Fibroblast of skin of abdomen (primary cell): ENCODE measurements around the gene FRK.
"Not testable (repeated sequence)": the region's sequence is repeated elsewhere in the genome, so short reads cannot be mapped to it uniquely, and the experiment has no call there.

Experiments
- DNase-seq: peaks from one replicate; pipeline ENCODE4 v3.0.0-alpha.2; 2013

The FRK gene

DNA sequence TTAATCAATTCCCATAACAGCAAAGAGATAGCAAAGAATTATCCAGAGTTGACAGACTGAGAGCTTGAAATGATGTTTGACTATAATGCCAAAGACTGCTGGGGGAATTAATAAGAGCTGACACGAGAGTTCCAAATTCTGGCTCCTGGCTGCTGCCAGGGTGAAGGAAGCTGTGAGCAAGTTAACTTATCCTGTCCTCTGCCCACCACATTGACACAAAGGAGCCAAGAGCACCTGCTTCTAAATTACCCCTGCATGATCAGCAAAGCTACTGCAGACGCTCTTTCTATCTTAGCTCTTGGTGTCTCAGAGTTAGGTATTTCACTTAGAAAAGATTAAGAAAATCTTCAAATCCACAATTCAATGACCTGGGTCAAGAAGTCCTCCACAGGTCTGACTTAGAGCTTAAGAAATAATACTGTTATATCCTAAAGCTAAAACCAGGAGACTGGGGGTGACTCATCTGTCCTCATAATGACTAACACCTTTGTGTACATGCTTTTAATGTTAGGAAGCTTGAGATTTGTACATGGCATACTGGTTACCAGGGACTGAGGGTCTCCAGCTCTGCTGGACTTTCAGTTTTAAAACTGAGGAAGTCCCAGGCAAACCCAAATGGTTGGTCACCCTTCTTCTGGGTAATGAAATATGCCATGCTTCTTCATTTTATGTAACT is 13.2 kb upstream of the FRK start:
- DNase-seq: peak; percentile 35

DNA sequence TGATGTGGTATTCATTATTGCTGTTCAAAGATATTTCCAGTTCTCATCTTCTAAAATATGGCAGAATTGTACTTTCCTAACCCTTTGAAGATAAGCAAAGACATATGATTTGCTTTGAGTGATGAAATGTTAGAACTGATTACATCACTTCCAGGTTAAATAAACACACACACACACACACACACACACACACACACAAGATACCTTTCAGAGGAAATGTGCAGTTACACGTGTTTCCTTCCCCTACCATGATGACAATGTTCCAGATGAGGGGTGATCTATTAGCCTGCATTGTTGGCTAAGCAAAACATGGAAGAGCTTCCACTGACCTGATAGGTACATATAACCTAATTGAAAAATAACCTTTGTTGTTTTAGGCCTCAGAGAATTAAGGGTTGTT is 11.7 kb upstream of the FRK start:
- DNase-seq: no peak

GRCh38 chr6:116070616-116071389 is 10.1 kb upstream of the FRK start:
- no peak for DNase-seq

DNA sequence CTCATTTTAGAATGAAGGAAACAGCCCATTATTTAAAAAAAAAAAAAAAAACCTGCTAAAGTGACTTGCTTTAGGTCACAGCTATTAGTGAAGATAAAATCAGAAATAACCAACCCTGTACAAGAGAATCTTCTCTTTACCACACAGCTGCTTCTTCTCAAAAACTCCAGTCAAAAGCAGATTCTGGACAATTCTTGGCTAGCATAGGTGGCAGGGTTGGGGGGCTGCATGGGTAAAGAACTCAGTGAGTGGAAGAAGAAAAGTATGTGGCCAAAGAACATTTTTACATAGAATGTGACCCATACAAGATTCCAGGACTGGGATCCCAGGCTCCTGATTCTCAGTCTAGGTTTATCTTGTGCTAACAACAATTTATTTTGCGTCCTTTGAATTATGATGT is 9.4 kb upstream of the FRK start:
- DNase-seq: no peak

DNA sequence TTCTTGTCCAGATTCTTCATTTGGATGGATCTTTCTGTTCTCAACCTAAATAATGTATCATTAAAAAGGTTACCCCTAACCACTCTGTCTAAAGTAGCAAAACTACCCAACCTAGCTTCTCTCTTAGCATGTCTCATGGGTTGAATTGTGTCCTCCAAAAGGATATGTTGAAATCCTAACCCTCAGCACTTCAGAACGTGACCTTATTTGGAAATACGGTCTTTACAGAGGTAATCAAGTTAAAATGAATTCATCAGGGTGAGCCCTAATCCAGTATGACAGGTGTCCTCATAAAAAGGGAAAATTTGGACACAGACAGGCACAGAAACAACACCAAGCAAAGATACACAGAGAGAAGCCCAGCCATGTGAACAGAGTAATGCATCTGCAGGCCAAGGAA is 6.1 kb upstream of the FRK start:
- DNase-seq: no peak

DNA sequence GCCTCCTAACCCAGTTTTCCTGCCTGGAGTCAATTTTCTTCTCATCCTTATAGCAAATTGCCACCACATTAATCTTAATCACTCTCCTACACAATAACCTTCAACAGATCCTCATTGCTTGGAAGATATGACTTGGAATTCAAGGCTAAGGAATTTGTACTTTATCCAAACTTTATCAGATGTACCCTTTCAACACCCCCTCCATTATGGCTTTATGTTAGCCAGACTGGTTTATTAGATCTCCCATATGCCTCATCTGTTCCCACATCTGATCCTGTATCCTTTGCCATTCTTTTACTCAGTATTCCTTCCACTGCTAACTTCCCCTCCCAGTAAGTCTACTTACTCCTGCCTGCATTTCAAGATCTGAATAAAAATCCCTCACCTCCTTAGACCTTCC is 4.0 kb upstream of the FRK start:
- no peak for DNase-seq

GRCh38 chr6:116062496-116062895 is 1.8 kb upstream of the FRK start:
- no peak for DNase-seq

DNA sequence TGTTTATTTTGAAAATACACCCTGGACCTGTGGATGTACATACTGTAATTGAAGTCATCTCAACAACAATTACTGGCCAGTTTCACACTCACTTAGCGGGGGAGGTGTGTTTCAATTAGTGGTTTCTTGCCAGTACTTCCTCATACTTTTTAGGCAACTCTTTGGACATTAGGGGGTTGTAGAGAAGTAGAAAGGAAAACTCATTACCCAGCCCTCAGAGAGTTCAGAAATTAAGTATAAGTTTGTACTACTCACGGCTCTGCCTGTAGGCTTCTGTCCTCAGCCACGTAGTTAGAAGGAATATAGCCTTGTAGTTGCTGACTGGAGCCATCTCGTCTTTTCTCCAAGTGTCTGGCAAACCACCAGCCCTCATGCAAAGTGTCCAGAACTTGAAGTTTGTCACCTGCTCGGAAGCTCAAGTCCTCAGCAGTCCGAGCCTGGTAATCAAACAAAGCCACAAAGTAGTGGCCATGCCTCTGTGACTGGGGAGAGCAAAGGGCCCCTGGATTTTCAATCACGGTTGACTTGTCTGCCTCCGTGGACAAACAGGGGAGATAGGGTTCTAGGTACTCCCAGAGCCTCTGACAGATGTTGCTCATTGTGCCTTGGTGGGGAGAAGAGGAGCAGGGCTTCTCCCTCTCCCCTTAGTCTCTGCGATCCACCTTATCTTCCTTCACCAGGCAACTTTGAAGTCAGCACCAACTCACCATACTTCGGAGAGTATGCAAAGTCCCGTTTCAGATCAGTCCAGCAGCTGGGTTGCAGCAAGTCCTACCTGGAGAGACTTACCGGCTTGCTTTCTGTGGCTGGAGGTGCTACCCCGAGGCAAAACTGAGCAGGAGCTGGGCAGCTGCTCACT is 749 bp downstream of the FRK start:
- no peak for DNase-seq

GRCh38 chr6:116057766-116058165 is 2.9 kb downstream of the FRK start:
- no peak for DNase-seq

DNA sequence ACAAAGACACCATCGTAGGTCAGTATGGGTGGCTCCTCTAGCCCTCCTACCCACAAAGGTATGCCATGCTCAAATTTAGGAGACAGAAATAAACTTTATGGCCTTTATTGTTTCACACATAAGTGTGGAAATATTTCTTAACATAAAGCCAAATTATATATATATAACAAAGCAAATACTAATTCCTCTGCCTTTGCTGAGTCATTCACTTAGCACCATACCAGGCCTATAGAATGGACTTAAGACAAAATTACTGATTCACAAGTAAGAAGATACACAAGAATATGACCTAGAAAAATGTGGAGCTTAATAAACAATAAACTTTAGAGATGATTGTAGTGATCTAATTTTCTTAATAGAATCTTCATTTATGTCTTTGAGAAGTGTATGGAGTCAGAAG is 5.2 kb downstream of the FRK start:
- DNase-seq: no peak

GRCh38 chr6:116051244-116051643 is 9.4 kb downstream of the FRK start:
- DNase-seq: no peak

GRCh38 chr6:116050737-116051136 is 10.0 kb downstream of the FRK start:
- DNase-seq: no peak

- no peak for DNase-seq
Measured at GRCh38 chr6:116049321-116049720, 11.4 kb downstream of the FRK start.

DNA sequence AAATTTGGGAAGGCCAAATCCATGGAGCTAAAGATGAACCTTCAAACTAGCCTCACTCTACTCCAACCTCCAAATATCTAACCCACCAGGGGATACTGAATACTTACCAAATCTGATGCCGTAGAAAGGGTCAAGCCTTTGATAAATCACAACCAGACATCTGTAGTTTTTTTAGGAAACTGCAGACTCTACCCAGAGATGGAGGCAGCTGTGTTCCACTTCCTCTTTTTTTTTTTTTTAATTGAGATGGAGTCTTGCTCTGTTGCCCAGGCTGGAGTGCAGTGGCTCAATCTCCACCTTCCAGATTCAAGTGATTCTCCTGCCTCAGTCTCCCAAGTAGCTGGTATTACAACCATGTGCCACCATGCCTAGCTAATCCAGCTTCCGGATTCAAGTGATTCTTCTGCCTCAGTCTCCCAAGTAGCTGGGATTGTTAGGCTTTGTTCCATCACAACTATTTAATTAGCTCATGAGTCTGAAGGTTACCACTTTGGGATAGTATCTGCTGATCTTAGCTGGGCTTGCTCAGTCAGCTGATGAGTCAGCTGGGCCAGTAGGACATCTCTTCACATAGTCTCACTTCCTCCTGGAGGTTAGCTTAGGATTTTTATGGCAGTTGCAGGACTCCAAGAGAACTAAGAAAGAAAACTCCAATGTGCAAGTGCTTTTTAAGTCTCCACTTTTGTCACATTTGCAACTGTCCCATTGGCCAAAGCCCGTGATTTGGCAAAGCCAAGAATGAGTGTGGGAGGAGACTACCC is 13.3 kb downstream of the FRK start:
- DNase-seq: no peak

- DNase-seq: no peak
Measured at GRCh38 chr6:116046737-116047136, 14.0 kb downstream of the FRK start.

GRCh38 chr6:116046272-116046671 is 14.4 kb downstream of the FRK start:
- not testable (repeated sequence) for DNase-seq

DNA sequence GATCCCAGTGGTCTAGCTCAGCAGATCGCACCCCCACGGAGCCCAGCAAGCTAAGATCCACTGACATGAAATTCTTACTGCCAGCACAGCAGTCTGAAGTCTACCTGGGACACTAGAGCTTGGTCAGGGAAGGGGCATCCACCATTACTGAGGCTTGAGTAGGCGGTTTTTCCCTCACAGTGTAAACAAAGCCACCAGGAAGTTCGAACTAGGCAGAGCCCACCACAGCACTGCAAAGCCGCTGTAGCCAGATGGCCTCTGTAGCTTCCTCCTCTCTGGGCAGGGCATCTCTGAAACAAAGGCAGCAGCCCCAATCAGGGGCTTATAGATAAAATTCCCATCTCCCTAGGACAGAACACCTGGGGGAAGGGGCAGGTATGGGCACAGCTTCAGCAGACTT is 18.8 kb downstream of the FRK start:
- DNase-seq: no peak

DNA sequence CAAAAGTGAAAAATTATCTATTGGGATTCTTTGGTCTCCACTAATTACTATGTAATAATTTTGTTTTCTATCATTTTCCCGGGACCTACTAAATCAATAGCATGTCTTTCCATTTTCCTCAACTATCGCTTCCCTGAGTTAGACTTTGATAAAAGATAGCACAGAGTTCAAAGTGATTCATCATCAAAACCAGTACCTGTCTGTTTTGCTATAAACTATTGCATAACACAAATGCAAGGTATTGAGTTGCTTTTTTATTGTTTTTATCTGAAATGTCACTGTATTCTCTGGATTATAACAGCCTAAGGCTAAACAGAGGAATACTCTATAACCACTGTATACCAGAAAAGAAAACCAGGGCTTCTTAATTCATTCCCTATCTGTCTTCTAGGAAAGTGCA is 19.7 kb downstream of the FRK start:
- DNase-seq: no peak

GRCh38 chr6:116036885-116037284 is 23.8 kb downstream of the FRK start:
- DNase-seq: no peak

GRCh38 chr6:116036075-116036773 is 24.5 kb downstream of the FRK start:
- no peak for DNase-seq

DNA sequence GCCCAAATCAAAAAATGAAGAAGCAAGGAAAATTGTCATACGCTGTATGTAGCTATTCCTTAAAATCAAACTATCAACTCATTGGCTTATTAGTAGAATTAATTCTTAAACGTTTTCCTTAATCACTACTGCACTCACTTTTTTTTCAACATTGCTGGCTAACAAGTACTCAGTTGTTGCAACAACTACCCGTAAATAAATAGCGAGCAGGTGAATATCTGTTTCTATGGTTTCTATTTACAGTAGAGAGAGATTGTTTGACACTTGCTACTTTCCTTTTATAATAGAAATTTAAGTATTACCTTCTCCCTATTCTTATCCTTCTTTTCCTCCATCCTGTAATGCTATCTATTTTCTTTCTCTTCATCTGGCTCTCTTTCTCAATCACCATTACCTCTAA is 25.1 kb downstream of the FRK start:
- no peak for DNase-seq

DNA sequence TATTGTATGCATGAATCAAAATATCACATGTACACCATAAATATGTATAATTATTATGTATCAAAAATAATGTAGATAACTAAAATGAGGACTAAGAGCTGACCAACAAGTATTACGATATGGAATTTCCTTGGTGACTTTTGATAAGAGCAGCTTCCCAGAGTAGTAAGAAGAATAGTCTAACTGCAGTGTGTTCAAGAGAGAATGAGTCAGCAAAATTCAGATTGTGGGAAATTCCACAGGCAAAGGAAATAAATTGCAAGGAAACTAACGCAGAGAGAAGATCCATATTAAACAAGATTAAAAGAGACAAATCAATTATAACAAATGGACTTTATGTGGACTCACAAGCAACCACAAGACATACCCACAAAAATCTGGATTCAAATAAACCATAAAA is 26.4 kb downstream of the FRK start:
- DNase-seq: peak; percentile 65
